Fibroblast of skin of scalp (primary cell): Measurements from ENCODE around the gene MARS1.
A peak's percentile ranks its signal among the peaks of the same experiment; 100 is the strongest.

Source experiments
- DNase-seq: peaks from one replicate; pipeline ENCODE4 v3.0.0-alpha.2; 2013

MARS1 gene

DNA sequence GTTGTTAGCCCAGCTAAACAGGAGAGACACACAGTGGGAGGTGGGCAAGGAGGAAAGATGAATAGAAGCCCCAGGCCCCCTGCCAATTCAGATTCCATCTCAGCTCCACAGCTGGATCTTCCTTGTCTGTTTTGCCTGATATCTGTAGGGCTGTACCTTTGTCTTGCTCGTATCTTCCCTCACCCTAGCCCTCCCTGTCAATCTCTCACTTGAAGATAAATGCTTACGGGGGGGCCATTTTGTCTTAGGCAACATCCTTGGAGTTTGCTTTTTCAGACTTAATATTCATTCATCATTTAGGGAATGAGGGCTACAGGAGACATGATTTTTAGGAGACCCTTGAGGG lies 64.4 kb downstream of the MARS1 start:
- no peak for DNase-seq

DNA sequence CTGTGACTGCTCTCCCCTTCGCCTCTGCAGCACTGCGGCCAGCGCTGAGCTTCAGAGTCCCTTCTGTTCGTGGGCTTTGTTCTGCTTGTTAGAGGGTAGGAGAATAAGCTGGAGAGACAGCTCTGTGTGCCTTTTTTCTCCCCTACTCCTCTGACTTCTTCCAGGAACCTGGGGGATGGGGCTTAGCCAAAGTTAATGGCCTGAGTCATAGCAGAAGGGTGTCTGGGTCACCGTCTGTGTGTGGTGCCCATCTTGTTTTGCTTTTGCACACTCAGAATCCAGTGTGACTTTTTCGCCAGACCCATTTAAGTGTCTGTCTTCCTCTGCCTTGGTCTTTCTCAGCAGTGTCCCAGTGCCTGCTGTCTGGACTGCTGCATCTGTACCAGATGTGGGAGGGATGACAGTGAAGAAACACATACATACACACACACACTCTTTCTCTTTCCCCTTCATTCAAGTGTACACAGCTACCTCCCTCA lies 65.0 kb downstream of the MARS1 start:
- peak; percentile 39 for DNase-seq

DNA sequence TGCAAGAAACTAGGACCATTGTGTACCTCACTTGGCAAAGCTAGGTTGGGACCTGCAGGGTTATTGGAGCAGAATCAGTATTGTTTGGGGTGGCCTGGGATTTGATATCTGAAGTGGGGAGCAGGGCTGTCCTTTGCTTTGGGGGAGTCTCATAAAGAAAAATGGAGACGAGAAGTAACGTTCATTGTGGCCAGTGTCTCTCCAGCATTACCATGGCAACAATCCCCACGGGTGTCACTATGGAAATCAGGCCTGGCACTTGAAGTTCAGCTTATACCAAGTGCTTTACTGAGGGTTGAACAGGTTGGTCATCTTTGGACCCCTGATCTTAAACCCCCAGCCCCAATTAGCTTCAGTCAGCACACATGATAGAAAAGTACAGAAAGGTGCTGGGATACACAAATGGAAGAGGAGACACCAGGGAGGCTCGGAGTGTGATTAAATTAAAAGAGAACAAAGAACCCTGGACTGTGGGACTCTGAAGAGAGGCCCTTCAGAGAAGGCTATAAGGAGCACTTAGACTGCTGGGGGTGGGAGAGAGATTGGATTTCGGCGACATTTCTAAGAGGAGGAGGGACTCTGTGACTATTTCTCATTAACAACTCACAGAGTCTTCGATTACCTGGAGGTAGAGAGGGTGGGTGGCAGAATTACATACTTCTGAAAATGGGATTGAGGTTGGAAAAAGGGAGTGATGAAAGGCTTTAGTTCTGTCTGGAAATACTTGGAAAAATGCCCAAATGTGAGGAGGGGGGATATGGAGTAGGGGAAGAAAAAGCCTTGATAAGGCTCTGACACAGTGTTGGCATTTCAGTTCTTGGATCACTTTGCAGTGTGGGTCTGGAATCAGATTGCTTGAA lies 65.7 kb downstream of the MARS1 start:
- no peak for DNase-seq

DNA sequence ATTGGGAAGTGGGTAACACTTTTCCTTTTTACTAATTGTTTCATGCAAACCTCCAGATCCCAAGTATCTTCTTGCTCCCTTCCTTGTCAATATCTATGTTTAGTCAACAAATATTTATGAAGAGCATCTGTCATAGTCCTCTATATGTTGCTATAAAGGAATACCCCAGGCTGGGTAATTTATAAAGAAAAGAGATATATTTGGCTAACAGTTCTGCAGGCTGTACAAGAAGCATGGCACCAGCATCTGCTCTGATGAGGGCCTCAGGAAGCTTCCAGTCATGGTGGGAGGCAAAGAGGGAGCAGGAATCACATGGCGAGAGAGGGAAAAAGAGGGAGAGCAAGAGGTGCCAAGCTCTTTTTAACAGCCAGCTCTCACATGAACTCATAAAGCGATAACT lies 66.6 kb downstream of the MARS1 start:
- no peak for DNase-seq

DNA sequence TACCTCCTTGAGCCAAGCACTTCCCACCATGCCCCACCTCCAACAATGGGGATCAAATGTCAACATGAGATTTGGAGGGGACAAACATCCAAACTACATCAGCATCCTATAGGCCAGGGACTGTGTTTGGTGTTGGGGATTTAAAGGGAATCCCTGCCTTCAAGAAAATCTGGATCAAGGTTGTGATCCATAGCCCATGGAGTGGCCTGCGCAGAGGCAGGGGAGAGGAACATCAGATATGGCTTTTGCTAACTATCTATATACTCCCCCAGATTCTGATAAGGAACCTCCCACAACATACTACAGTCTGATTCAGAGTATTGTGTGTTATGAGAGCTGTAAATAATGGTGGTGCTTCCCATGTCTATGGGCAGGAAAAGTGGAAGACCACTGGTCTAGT lies 67.0 kb downstream of the MARS1 start:
- DNase-seq = no peak

DNA sequence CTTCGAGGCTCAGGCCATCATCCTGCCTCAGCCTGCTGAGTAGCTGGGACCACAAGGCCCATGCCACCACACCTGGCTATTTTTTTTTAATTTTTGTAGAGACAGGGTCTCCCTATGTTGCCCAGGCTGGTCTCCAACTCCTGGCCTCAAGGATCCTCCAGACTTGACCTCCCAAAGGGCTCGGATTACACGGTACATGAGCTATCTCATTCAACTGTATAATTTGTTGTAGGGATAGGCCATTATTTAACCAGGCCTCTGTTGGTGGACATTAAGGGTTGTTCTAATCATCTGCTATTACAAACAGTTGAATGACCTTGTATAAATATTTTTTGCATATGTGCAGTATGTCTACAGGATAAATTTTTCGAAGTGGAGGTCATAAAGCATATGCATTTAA lies 71.0 kb downstream of the MARS1 start:
- DNase-seq = no peak

DNA sequence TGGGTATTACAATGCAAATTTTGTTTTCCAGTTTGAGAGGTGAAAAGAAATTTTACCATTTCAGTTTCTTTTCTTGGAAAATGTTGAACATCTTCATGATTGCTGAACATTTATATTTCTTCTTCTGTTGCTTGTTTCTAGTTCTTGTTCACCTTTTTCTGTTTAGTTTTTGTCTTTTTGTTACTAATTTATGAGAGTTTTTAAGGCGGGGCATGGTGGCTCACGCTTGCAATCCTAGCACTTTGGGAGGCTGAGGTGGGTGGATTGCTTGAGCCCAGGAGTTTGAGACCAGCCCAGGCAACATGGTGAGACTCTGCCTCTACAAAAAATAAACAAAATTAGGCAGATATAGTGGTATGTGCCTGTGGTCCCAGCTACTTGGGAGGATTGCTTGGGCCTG lies 72.6 kb downstream of the MARS1 start:
- DNase-seq = no peak

DNA sequence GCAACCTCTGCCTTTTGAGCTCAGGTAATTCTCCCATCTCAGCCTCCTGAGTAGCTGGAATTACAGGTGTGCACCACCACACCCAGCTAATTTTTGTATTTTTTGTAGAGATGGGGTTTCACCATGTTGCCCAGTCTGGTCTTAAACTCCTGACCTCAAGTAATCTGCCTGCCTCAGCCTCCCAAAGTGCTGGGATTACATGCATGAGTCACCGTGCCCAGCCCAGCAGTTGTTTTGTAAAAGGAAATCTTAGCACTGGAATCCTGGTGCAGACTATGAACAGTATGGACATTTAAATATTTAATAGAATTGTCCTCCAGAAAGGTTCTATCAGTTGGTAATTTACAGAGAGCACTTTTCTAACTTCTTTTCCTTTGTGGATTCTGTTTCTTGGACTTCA lies 73.2 kb downstream of the MARS1 start:
- peak; percentile 18 for DNase-seq

DNA sequence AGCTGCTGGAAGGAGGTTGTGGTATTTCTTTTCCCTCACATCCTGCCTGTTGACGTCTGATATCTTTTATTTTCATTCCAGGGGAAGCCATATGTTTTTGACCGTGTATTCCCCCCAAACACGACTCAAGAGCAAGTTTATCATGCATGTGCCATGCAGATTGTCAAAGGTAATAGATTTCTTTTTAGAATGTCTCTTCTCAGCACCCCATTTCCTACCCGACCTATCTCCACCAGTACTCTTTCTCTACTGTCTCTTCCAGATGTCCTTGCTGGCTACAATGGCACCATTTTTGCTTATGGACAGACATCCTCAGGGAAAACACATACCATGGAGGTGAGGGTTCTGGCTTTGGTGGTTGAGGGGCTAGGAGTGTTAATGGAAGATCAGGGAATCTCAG lies 75.5 kb downstream of the MARS1 start:
- DNase-seq = no peak

DNA sequence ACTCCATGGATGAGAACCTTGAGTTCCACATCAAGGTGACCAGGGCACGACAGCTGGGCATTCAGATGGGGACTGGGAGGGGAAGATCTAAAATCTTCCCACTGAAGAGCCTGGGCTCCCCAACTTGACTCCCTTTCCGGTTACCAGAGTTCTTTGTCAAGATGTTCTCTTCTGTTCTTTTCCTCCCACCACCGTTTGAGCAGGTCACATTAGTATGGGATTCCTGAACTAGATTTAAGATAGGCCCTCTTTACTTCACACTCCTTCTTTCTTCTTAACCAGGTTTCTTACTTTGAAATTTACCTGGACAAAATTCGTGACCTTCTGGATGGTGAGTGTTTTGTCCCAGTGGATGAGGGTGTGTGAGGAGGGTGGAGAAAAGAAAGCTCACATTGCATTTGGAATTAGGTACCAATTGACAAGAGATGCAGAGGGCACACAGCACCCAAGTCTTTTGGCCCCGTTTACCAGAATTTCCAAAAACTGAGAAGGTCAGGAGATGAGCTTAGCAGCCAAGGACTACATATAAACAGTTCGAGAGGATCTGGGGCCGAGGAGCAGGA lies 76.4 kb downstream of the MARS1 start:
- DNase-seq = no peak
